Activated CD4-positive, alpha-beta memory T cell treated with anti-CD3 and anti-CD28 coated beads for 36 hours (primary cell): ENCODE data around the gene MED7. TPM values are rescaled to one million over a fixed set of nuclear protein-coding genes. Genes with fewer than 3 reads are reported as not detected.

Experiments used
- CTCF ChIA-PET: fragments of 350-600 bp; sonication (Branson Sonifier 250); formaldehyde crosslinking; loops from one replicate; lab custom pipeline; 2021; ENCODE audit warnings: antibody characterized with exemption, inconsistent platforms; lab: Charles Lee
- POLR2A ChIA-PET: fragments of 350-600 bp; sonication (Branson Sonifier 250); formaldehyde crosslinking; loops from one replicate; lab custom pipeline; 2021; ENCODE audit warnings: antibody characterized with exemption; lab: Charles Lee
- DNase-seq: peaks from one replicate; pipeline ENCODE4 v3.0.0-alpha.2; 2020
- H3K27ac Mint-ChIP-seq: one replicate; pipeline ENCODE4 v1.8.0; 2021; ENCODE audit warnings: mixed read lengths
- H3K27me3 Mint-ChIP-seq: one replicate; pipeline ENCODE4 v1.8.0; 2021; ENCODE audit warnings: mixed read lengths
- H3K36me3 Mint-ChIP-seq: one replicate; pipeline ENCODE4 v1.8.0; 2021; ENCODE audit warnings: mixed read lengths
- H3K4me1 Mint-ChIP-seq: one replicate; pipeline ENCODE4 v1.8.0; 2021; ENCODE audit warnings: low read depth, mixed read lengths
- H3K4me3 Mint-ChIP-seq: one replicate; pipeline ENCODE4 v1.8.0; 2021; ENCODE audit warnings: mild to moderate bottlenecking, mixed read lengths
- H3K9me3 Mint-ChIP-seq: one replicate; pipeline ENCODE4 v1.8.0; 2021; ENCODE audit warnings: mixed read lengths
- intact Hi-C: fragments of 100-400 bp; cut with micrococcal nuclease; formaldehyde crosslinking; loops from one replicate; pipeline ENCODE4 v1.15.1; 2023
- total RNA-seq, 2 experiments: library from RNA; stranded (reverse); gene quantifications; one replicate each; pipeline ENCODE4 v1.2.3, GENCODE V29; 2021

The MED7 gene
- total RNA-seq, 2 experiments from 2014 or later, result 17.2 to 19.2 TPM

DNA sequence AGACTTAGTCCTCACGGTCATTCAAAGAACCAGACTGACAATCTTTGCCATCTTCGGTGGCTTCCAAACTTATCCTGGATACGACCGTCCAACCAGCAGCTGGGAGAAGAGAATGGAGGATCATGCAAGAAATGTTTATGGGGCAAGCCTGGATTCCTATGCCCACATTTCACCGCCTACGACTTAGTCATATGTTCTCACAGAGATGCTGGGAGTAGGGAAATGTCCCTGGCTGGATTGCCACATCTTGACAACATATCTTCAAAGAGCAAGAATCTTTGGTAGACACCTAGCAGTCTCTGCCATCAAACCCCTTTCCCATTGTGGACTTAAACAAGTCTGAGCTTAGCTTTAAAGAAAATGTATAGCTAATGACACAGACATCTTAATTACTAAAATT, 5.0 kb downstream of the MED7 start:
- no peaks in the 10 kb centered on the region for H3K27me3 Mint-ChIP-seq
- intact Hi-C loops, result loop anchor here (10.0 kb wide), 1 partner anchor 2003 kb away; no protein-coding TSS in a partner anchor
- peaks cover 58% of the 10 kb centered on the region for H3K4me1 Mint-ChIP-seq
- DNase-seq, result no peak
- no peak overlapping the region for H3K4me3 Mint-ChIP-seq
- ChIA-PET CTCF (interaction anchor here (1.1 to 1.3 kb wide), 2 partner anchors 12 to 48 kb away, joined by 3 to 4 read pairs; no protein-coding TSS in a partner anchor), POLR2A (interaction anchor here (1.3 kb wide), 1 partner anchor 21 kb away, joined by 3 read pairs; no protein-coding TSS in a partner anchor)
- H3K36me3 Mint-ChIP-seq, result peaks cover 39% of the 10 kb centered on the region
- no peaks in the 10 kb centered on the region for H3K9me3 Mint-ChIP-seq
- H3K27ac Mint-ChIP-seq, result peak overlapping the region; percentile 6

DNA sequence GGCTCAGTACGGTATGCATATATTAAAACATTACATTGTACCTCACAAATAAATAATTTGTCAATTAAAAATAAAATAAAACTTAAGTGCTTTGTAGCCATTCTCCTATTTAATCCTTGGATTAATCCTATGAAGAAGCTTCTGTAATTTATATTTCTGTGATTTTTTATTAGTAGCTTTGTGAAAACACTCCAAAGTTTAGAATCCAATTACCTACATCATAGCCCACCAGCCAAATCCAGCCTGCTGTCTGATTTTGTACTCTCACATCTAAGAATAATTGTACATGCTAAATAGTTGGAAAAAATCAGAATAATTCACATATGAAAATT, 10.4 kb downstream of the MED7 start:
- ChIA-PET POLR2A (interaction anchor here (0.9 to 1.3 kb wide), 3 partner anchors 10 to 212 kb away, joined by 3 to 4 read pairs (median 3); partner anchors contain the start of gene MED7), CTCF (interaction anchor here (0.6 to 2.5 kb wide), 27 partner anchors 9 to 1994 kb away, joined by 3 to 20 read pairs (median 4); partner anchors contain the start of gene MED7)
- Mint-ChIP-seq H3K36me3 (peaks cover under 1% of the 10 kb centered on the region), H3K4me3 (no peak overlapping the region), H3K9me3 (no peaks in the 10 kb centered on the region), H3K27me3 (no peaks in the 10 kb centered on the region), H3K27ac (no peak overlapping the region), H3K4me1 (peaks cover 27% of the 10 kb centered on the region)
- DNase-seq, result no peak
- intact Hi-C loops, result loop anchor here (1.0 to 10.0 kb wide), 7 partner anchors 16 to 1997 kb away; no protein-coding TSS in a partner anchor

DNA sequence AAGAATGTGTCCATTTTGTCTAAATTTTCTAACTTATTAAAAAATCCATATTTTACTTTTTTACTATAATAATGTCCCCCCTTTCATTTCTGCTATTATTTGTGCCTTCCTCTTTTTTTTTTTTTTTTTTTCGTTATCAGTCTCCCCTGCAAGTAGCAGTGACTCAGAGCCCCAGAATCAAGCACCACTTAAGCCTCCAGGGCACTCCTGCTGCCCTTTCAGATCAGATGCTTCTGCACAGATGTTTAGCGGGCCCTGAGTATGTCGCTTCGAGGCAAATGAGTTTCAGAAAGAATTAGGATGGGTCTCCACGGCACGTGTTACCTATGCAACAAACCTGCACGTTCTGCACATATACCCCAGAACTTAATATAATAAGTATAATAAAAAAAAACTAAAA, 11.7 kb downstream of the MED7 start:
- Mint-ChIP-seq H3K27me3 (no peaks in the 10 kb centered on the region), H3K4me3 (no peak overlapping the region), H3K9me3 (no peaks in the 10 kb centered on the region), H3K4me1 (peaks cover 23% of the 10 kb centered on the region), H3K36me3 (no peaks in the 10 kb centered on the region), H3K27ac (no peak overlapping the region)
- no peak for DNase-seq
- POLR2A ChIA-PET, result no interaction called here
- CTCF ChIA-PET, result interaction anchor here (0.9 to 1.5 kb wide), 3 partner anchors 11 to 101 kb away, joined by 3 to 10 read pairs (median 6); partner anchors contain the start of gene MED7
- intact Hi-C loops, result loop anchor here (5.0 to 10.0 kb wide), 3 partner anchors 239 to 1996 kb away; no protein-coding TSS in a partner anchor

DNA sequence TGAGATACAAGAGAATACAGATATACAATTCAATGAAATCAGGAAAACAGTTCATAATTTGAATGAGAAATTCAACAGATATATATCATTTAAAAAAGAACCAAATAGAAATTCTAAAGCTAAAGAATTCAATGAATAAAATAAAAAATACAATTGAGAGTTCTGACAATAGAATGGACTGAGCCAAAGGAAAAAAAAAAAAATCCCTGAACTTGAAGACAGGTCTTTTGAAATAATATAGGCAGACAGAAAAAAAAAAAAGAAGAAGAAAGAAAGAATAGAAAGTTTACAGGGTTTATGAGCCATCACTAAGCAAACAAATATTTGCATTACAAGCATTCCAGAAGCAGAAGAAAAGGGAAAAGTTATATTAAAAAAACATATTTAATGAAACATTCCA, 21.0 kb downstream of the MED7 start:
- H3K36me3 Mint-ChIP-seq, result peaks cover 10% of the 10 kb centered on the region
- intact Hi-C loops, result no loop called here
- no peak overlapping the region for H3K4me3 Mint-ChIP-seq
- H3K27ac Mint-ChIP-seq, result no peak overlapping the region
- H3K9me3 Mint-ChIP-seq, result peaks cover 15% of the 10 kb centered on the region
- ChIA-PET POLR2A (interaction anchor here (0.5 kb wide), 1 partner anchor 63 kb away, joined by 5 read pairs; no protein-coding TSS in a partner anchor), CTCF (no interaction called here)
- no peaks in the 10 kb centered on the region for H3K27me3 Mint-ChIP-seq
- no peak for DNase-seq
- H3K4me1 Mint-ChIP-seq, result peaks cover 2% of the 10 kb centered on the region

DNA sequence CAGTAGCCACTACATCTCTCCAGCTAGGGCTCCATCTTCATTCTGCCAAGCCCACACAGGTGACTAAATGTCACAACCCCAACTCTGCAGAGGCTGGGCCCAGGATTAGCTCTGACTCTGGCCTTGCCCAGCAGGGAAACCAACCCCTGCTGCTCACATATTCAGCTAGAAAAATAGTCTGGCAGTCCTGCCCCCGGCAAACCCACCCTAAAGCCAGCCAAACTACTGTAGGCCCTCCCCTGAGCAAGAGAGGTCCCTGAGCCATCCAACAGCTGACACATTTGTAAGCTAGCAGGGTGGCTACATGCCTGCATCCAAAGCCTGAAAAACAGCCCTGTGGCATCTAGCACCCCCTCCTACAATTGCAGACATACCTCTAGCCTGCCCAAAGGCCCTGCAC, 22.6 kb downstream of the MED7 start:
- Mint-ChIP-seq H3K27me3 (no peaks in the 10 kb centered on the region), H3K27ac (no peak overlapping the region), H3K4me3 (no peak overlapping the region), H3K36me3 (peaks cover 10% of the 10 kb centered on the region), H3K4me1 (peaks cover 13% of the 10 kb centered on the region), H3K9me3 (peaks cover 15% of the 10 kb centered on the region)
- CTCF ChIA-PET, result interaction anchor here (0.6 to 1.6 kb wide), 2 partner anchors 11 to 45 kb away, joined by 3 read pairs; no protein-coding TSS in a partner anchor
- POLR2A ChIA-PET, result no interaction called here
- intact Hi-C loops, result no loop called here
- DNase-seq, result no peak

DNA sequence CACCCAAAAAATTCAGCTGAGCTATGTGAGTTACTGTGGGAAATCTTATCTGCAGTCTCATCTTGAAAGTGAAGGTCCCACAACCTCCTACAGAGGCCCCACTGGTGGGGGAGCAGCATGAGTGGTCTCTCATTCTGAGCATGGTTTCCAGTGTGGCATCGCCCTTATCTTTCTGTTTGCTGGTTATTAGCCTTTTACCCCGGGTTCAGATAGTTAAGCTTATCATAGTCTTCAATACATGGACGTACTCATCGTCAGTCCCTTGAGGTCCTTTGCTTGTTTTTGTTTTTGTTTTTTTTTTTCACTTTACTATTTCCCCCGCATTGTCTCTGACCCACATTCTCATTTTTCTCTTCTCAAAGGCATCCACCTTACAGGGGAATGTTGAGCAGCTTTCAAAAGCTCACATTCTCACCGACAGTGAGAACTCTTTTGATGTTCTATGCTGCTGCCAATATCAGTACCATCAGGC, 26.1 kb downstream of the MED7 start:
- Mint-ChIP-seq H3K4me1 (peaks cover 19% of the 10 kb centered on the region), H3K4me3 (peak overlapping the region; percentile 2), H3K27me3 (no peaks in the 10 kb centered on the region), H3K27ac (peak overlapping the region; percentile 35), H3K9me3 (peaks cover 7% of the 10 kb centered on the region), H3K36me3 (no peaks in the 10 kb centered on the region)
- intact Hi-C loops, result loop anchor here (1.0 kb wide), 1 partner anchor 16 kb away; no protein-coding TSS in a partner anchor
- POLR2A ChIA-PET, result interaction anchor here (1.7 kb wide), 1 partner anchor 21 kb away, joined by 3 read pairs; no protein-coding TSS in a partner anchor
- CTCF ChIA-PET, result interaction anchor here (0.6 to 4.6 kb wide), 3 partner anchors 16 to 105 kb away, joined by 3 to 20 read pairs (median 4); no protein-coding TSS in a partner anchor
- peak; percentile 49 for DNase-seq

DNA sequence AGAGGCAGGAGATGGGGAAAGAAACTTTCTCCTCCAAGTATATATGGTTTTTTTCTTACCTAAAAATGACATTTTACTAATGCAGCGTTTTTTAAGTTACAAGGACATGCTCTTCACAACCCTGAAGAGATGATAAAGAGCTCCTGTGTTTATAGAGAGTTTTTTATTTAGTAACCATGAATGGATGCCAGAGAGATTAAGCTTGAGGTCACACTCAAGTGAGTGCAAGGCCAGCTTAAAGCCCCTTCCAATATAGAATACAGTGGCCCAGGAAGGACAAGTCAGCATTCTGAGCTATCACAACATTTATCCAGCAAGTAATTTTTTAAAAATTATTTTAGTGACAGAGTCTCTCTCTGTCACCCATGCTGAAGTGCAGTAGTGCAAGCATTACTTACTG, 27.2 kb downstream of the MED7 start:
- POLR2A ChIA-PET, result interaction anchor here (1.7 kb wide), 1 partner anchor 22 kb away, joined by 3 read pairs; no protein-coding TSS in a partner anchor
- DNase-seq, result no peak
- H3K27me3 Mint-ChIP-seq, result no peaks in the 10 kb centered on the region
- CTCF ChIA-PET, result interaction anchor here (1.3 to 4.6 kb wide), 2 partner anchors 17 to 34 kb away, joined by 4 to 20 read pairs; no protein-coding TSS in a partner anchor
- no peak overlapping the region for H3K27ac Mint-ChIP-seq
- H3K4me1 Mint-ChIP-seq, result peaks cover 22% of the 10 kb centered on the region
- no peaks in the 10 kb centered on the region for H3K36me3 Mint-ChIP-seq
- no peaks in the 10 kb centered on the region for H3K9me3 Mint-ChIP-seq
- H3K4me3 Mint-ChIP-seq, result no peak overlapping the region
- intact Hi-C loops, result no loop called here

DNA sequence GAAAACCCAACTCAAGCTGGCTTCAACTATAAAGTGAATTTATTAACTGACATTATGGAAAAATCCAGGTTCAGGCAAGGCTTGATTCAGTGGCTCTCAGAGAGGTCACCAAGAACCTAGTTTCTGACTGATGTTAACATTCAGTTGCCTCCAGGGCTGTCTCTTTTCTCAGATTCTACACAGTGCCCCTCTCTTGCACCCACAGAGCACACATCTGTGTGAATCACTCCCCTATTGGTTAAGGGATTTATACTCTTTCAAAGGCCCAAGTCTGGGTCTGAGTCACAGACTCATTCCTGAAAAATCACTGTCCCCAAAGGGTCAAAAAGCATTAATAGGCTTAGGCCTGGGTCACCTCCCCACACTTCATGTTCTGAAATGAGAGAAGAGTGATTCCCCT, 27.7 kb downstream of the MED7 start:
- ChIA-PET POLR2A (no interaction called here), CTCF (interaction anchor here (4.6 kb wide), 1 partner anchor 18 kb away, joined by 20 read pairs; no protein-coding TSS in a partner anchor)
- Mint-ChIP-seq H3K36me3 (no peaks in the 10 kb centered on the region), H3K4me1 (peaks cover 22% of the 10 kb centered on the region), H3K4me3 (no peak overlapping the region), H3K9me3 (no peaks in the 10 kb centered on the region), H3K27ac (no peak overlapping the region), H3K27me3 (no peaks in the 10 kb centered on the region)
- DNase-seq, result no peak
- intact Hi-C loops, result no loop called here

DNA sequence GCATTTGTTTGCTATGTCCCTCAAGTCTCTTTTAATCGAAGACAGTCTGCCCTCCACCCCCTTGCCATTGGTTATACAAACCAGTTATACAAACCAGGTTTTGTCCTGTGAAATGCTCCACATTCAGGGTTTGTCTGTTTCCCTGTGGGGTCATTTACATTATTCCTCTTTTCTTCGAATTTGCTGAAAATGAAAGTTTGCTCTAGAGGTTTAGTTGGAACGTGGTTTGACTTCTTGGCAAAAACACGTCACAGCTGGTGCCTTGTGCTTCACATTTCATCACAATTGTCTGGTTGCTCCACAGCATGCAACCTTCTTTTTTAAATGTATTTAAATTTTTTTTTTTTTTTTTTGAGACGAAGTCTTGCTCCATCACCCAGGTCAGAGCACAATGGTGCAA, 29.7 kb downstream of the MED7 start:
- Mint-ChIP-seq H3K27me3 (no peaks in the 10 kb centered on the region), H3K4me1 (peaks cover 39% of the 10 kb centered on the region), H3K4me3 (no peak overlapping the region), H3K9me3 (no peaks in the 10 kb centered on the region), H3K27ac (peak overlapping the region; percentile 40), H3K36me3 (no peaks in the 10 kb centered on the region)
- ChIA-PET POLR2A (no interaction called here), CTCF (interaction anchor here (1.1 to 4.6 kb wide), 2 partner anchors 20 to 36 kb away, joined by 3 to 20 read pairs; no protein-coding TSS in a partner anchor)
- DNase-seq, result no peak
- intact Hi-C loops, result no loop called here

DNA sequence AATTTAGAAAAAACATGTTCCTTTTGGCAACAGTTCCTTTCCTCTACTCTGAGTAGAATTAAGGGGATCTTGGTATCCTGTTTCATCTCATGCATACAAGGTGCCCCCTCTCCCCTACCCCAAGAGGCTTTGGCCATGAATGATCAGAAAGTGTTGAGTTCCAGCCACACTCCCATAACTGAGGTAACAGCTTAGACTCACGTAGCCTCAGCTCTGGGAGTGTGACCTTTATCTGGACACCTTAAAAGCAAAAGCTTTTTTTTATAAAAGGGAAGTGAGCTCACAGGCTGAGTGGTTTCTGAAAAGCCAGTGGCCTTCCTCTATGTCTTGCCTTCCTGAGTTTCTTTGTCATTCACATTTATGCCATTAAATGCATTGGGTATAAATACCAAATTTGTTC, 32.9 kb downstream of the MED7 start:
- CTCF ChIA-PET, result no interaction called here
- Mint-ChIP-seq H3K36me3 (peaks cover 10% of the 10 kb centered on the region), H3K4me3 (peak overlapping the region; percentile 69), H3K27me3 (no peaks in the 10 kb centered on the region), H3K4me1 (peaks cover 41% of the 10 kb centered on the region), H3K27ac (peak overlapping the region; percentile 95), H3K9me3 (no peaks in the 10 kb centered on the region)
- DNase-seq, result peak; percentile 44
- intact Hi-C loops, result loop anchor here (1.0 to 10.0 kb wide), 6 partner anchors 9 to 705 kb away; no protein-coding TSS in a partner anchor
- POLR2A ChIA-PET, result interaction anchor here (0.8 kb wide), 1 partner anchor 23 kb away, joined by 3 read pairs; no protein-coding TSS in a partner anchor

DNA sequence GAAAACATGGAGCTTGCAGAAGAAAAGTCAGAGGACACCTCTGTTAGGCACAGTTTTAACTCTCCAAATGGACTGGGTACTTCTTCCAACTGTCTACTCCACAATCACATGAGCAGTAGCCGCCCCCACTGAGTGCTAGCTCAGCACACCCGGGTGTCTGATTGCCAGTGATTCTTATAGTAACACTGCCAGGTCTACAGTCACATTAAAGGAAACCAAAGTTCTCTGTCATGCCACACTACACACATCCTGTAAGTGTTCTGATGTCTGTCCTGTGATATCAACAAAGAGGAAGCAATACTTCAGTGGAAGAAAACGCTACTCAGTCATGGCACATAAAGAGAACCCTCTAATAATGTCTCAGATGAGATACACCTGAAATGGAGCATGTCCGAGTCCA, 33.7 kb downstream of the MED7 start, which contains the start of gene HAVCR2:
Gene HAVCR2 (minus strand): TSS at position 69 of the 400 bp plus-strand sequence. CDS start 61 bp downstream, at position 8.
- DNase-seq, result peak; percentile 84
- H3K27ac Mint-ChIP-seq, result peak within 1 kb of the TSS; percentile 95
- intact Hi-C loops, result loop anchor here (1.0 to 10.0 kb wide), 6 partner anchors 9 to 704 kb away; no protein-coding TSS in a partner anchor
- H3K36me3 Mint-ChIP-seq, result peaks cover 14% of the 10 kb centered on the region
- no peaks in the 10 kb centered on the region for H3K27me3 Mint-ChIP-seq
- peaks cover 40% of the 10 kb centered on the region for H3K4me1 Mint-ChIP-seq
- ChIA-PET POLR2A (interaction anchor here (1.4 kb wide), 1 partner anchor 189 kb away, joined by 7 read pairs; no protein-coding TSS in a partner anchor), CTCF (interaction anchor here (1.2 to 1.5 kb wide), 2 partner anchors 82 to 84 kb away, joined by 3 to 4 read pairs; no protein-coding TSS in a partner anchor)
- no peaks in the 10 kb centered on the region for H3K9me3 Mint-ChIP-seq
- H3K4me3 Mint-ChIP-seq, result peak within 1 kb of the TSS; percentile 79

DNA sequence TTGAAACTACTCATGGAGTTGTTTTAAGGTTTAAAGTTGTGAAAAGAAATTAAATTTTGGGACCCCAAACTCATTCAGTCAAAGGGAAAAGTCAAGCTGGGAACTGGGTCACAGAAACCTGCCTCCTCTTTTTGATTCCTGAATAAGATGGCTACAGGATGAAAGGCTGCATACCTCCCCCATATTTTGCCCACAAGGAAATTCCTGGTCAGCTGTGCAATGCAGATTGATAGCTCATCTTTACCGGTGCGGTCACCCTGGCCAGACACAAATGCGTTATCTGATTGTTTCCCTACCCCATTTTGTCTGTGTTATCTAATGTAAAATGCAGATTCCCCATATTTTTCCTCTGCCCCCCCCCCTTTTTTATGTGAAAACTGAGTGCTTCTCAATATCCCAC, 35.2 kb downstream of the MED7 start:
- ChIA-PET CTCF (interaction anchor here (1.0 kb wide), 1 partner anchor 24 kb away, joined by 3 read pairs; no protein-coding TSS in a partner anchor), POLR2A (interaction anchor here (0.6 kb wide), 1 partner anchor 81 kb away, joined by 3 read pairs; no protein-coding TSS in a partner anchor)
- H3K36me3 Mint-ChIP-seq, result peaks cover 17% of the 10 kb centered on the region
- no peak for DNase-seq
- H3K4me3 Mint-ChIP-seq, result peak overlapping the region; percentile 63
- intact Hi-C loops, result loop anchor here (10.0 kb wide), 1 partner anchor 703 kb away; no protein-coding TSS in a partner anchor
- no peaks in the 10 kb centered on the region for H3K9me3 Mint-ChIP-seq
- peaks cover 37% of the 10 kb centered on the region for H3K4me1 Mint-ChIP-seq
- no peaks in the 10 kb centered on the region for H3K27me3 Mint-ChIP-seq
- H3K27ac Mint-ChIP-seq, result peak overlapping the region; percentile 95
